Colonic mucosa (tissue), 4 donors: ENCODE measurements around the gene LMBR1L. TPM values are rescaled to one million over a fixed set of nuclear protein-coding genes. Genes with fewer than 3 reads are reported as not detected.
A peak's percentile ranks its signal among the peaks of the same experiment; 100 is the strongest.

ENCODE experiments used
- DNase-seq: peaks from one replicate; pipeline ENCODE4 v3.0.0-alpha.2; 2020
- H3K27ac ChIP-seq: fragments of 200-600 bp; one replicate; pipeline ENCODE4 v1.8.0; 2021
- H3K27me3 ChIP-seq: fragments of 200-600 bp; one replicate; pipeline ENCODE4 v1.8.0; 2021
- H3K36me3 ChIP-seq: fragments of 200-600 bp; one replicate; pipeline ENCODE4 v1.8.0; 2021
- H3K4me1 ChIP-seq: fragments of 200-600 bp; one replicate; pipeline ENCODE4 v1.8.0; 2021; ENCODE audit warnings: mild to moderate bottlenecking
- H3K4me3 ChIP-seq: fragments of 200-600 bp; one replicate; pipeline ENCODE4 v1.8.0; 2021
- H3K9ac ChIP-seq, 2 donors: one replicate each; pipeline ENCODE4 v1.7.0; 2013; ENCODE audit warnings: control low read depth in 2 of 2, low read depth in 2 of 2, low read length in 2 of 2
- H3K9me3 ChIP-seq: fragments of 200-600 bp; one replicate; pipeline ENCODE4 v1.8.0; 2021
- CTCF ChIP-seq: fragments of 200-600 bp; IDR thresholded peaks from one replicate; pipeline ENCODE4 v1.8.0; 2022; ENCODE audit warnings: antibody characterized with exemption, mild to moderate bottlenecking
- intact Hi-C: fragments of 100-400 bp; cut with DNase I; formaldehyde crosslinking; loops from one replicate; pipeline ENCODE4 v1.14.1; 2022
- total RNA-seq, 2 donors: library from RNA; stranded (reverse); fragmentation: NEBNext Ultra II Directional in 1 of 2; extraction: Animal tissue kit (Norgen Biotek cat#: 25700) in 1 of 2; gene quantifications; one replicate each; pipeline ENCODE4 v1.2.1, GENCODE V29; 2021
- donor health status: healthy.
- donor health status: DM: no; HTN: no; CAD: no.
- donor health status: DM: no; HTN: no; CAD: no.

LMBR1L gene
- total RNA-seq, 2 donors from 2014 or later: 36.9 to 38.2 TPM

GRCh38 chr12:49109641-49110463 lies 795 bp downstream of the LMBR1L start:
- intact Hi-C loops: no loop called here
- Histone ChIP-seq H3K27ac (peak overlapping the region; percentile 98), H3K9me3 (no peaks in the 10 kb centered on the region), H3K27me3 (no peaks in the 10 kb centered on the region), H3K36me3 (no peaks in the 10 kb centered on the region), H3K9ac (peak overlapping the region; percentile 96 to 98), H3K4me3 (peak overlapping the region; percentile 98), H3K4me1 (peaks cover 10% of the 10 kb centered on the region)
- no peak for TF ChIP-seq CTCF
- peak; percentile 47 for DNase-seq

GRCh38 chr12:49108958-49109404 lies 1.7 kb downstream of the LMBR1L start:
- Histone ChIP-seq H3K36me3 (peaks cover 3% of the 10 kb centered on the region), H3K9ac (peak overlapping the region; percentile 19 to 96), H3K27ac (peak overlapping the region; percentile 98), H3K9me3 (no peaks in the 10 kb centered on the region), H3K27me3 (no peaks in the 10 kb centered on the region), H3K4me1 (peaks cover 10% of the 10 kb centered on the region), H3K4me3 (peak overlapping the region; percentile 98)
- intact Hi-C loops: no loop called here
- no peak for TF ChIP-seq CTCF
- peak; percentile 81 for DNase-seq

- Histone ChIP-seq H3K27ac (no peak overlapping the region), H3K36me3 (peaks cover 17% of the 10 kb centered on the region), H3K4me3 (no peak overlapping the region), H3K9me3 (no peaks in the 10 kb centered on the region), H3K27me3 (no peaks in the 10 kb centered on the region), H3K4me1 (peaks cover 10% of the 10 kb centered on the region), H3K9ac (no peak overlapping the region)
- intact Hi-C loops: no loop called here
- DNase-seq: no peak
- TF ChIP-seq CTCF: no peak
These were observed 5.1 kb downstream of the LMBR1L start for GRCh38 chr12:49105504-49106084.

GRCh38 chr12:49104822-49105221 lies 5.8 kb downstream of the LMBR1L start:
- H3K27me3 ChIP-seq: no peaks in the 10 kb centered on the region
- no peak overlapping the region for H3K9ac ChIP-seq
- H3K4me3 ChIP-seq: no peak overlapping the region
- H3K27ac ChIP-seq: no peak overlapping the region
- peaks cover 10% of the 10 kb centered on the region for H3K4me1 ChIP-seq
- DNase-seq: no peak
- peaks cover 17% of the 10 kb centered on the region for H3K36me3 ChIP-seq
- no peak for TF ChIP-seq CTCF
- no peaks in the 10 kb centered on the region for H3K9me3 ChIP-seq
- intact Hi-C loops: no loop called here

GRCh38 chr12:49100380-49100779 lies 10.3 kb downstream of the LMBR1L start:
- Histone ChIP-seq H3K9me3 (no peaks in the 10 kb centered on the region), H3K27me3 (no peaks in the 10 kb centered on the region), H3K36me3 (peaks cover 21% of the 10 kb centered on the region), H3K27ac (no peak overlapping the region), H3K4me3 (no peak overlapping the region), H3K9ac (no peak overlapping the region), H3K4me1 (no peaks in the 10 kb centered on the region)
- DNase-seq: no peak
- TF ChIP-seq CTCF: no peak
- intact Hi-C loops: no loop called here
